ENCODE data around the gene OPTN. TPM values are rescaled to one million over a fixed set of nuclear protein-coding genes. Genes with fewer than 3 reads are reported as not detected.
"Not testable (repeated sequence)": the region's sequence is repeated elsewhere in the genome, so short reads cannot be mapped to it uniquely, and the experiment has no call there.

The OPTN gene
- total and polyA plus RNA-seq, 11 donors: 88.2 to 191 (median 128) TPM

DNA sequence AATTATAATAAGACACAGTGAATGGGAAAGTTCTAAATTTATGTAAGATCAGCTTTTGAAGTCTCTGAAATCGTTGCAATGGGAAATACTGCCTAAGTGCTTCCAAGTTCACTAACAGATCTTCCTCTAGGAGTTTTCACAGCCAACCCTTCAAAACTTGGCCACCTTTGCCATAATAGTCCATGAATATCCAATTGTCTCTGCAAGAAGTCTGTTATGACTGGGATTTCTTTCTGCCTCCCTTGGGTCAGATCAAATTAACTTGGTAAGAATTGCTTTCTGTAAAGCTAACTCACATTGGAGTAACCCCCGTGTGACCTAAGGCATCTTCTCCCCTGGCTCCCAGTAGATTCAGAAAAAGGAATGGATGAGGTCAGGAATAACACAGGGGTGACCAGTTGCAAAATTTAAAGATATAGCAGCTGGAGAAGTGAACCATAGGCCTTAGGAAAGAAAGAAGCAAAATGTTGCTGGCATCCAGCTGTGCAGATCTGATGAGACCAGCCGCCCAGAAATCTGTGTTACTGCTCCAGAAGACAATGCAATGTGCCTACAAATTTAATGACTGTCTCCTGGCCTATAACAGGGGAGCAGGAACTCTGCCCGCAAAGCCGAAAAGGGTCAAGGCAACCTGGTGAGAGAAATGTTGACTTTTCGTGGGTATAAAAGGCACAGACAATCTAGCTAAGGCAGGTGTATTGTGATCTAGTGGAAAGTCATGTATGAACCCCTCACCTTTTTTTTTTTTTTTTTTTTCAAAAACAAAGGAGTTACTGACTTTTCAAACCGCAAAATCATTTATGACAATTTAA, 7.5 kb upstream of the OPTN start:
- H3K36me3 ChIP-seq: no peaks in the 10 kb centered on the region
- intact Hi-C loops (cut with DNase I): loop anchor here in 3 of 10 donors (10.0 kb wide), 2 partner anchors 188 to 378 kb away; no protein-coding TSS in a partner anchor
- H3K4me1 ChIP-seq: peaks cover 0 to 18% (median 0%) of the 10 kb centered on the region in 12 donors
- peak overlapping the region in 4 of 12 donors; percentile 6 to 50 (median 22) for H3K27ac ChIP-seq
- no peak for TF ChIP-seq POLR2A (IDR thresholded peaks at IDR 0.05)
- TF ChIP-seq, protein P1, sequence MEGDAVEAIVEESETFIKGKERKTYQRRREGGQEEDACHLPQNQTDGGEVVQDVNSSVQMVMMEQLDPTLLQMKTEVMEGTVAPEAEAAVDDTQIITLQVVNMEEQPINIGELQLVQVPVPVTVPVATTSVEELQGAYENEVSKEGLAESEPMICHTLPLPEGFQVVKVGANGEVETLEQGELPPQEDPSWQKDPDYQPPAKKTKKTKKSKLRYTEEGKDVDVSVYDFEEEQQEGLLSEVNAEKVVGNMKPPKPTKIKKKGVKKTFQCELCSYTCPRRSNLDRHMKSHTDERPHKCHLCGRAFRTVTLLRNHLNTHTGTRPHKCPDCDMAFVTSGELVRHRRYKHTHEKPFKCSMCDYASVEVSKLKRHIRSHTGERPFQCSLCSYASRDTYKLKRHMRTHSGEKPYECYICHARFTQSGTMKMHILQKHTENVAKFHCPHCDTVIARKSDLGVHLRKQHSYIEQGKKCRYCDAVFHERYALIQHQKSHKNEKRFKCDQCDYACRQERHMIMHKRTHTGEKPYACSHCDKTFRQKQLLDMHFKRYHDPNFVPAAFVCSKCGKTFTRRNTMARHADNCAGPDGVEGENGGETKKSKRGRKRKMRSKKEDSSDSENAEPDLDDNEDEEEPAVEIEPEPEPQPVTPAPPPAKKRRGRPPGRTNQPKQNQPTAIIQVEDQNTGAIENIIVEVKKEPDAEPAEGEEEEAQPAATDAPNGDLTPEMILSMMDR (IDR thresholded peaks at IDR 0.05): no peak
- 74 to 85% (median 78%) methylated on average over 7 of the region's 7 CpGs for WGBS, 4 donors
- DNase-seq: peak in 1 of 5 donors; percentile 13
- peak in 3 of 4 donors; percentile 65 to 76 (median 65) for ATAC-seq
- no peaks in the 10 kb centered on the region for H3K27me3 ChIP-seq
- H3K4me3 ChIP-seq: no peak overlapping the region
- no peaks in the 10 kb centered on the region for H3K9me3 ChIP-seq

DNA sequence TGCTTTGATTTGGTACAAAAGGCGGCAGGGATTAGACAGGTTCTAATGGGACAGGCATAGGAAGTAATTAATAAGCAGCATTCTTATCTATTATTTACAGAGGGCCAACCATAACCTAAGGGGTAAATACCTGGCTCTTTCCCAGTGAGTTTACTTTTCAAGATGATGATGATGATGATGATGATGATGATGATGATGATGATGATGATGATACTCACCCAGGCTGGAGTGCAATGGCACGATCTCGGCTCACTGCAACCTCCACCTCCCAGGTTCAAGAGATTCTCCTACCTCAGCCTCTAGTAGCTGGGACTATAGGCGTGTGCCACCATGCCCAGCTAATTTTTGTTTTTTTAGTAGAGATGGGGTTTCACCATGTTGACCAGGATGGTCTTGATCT, 5.9 kb upstream of the OPTN start:
- not testable (repeated sequence) for H3K27me3 ChIP-seq, H3K4me3 ChIP-seq, DNase-seq, H3K36me3 ChIP-seq, H3K27ac ChIP-seq, ATAC-seq, H3K9me3 ChIP-seq
- WGBS, 4 donors: 89 to 98% (median 95%) methylated on average over 4 of the region's 4 CpGs
- H3K4me1 ChIP-seq: peaks cover 0 to 17% (median 1%) of the 10 kb centered on the region in 12 donors
- intact Hi-C loops (cut with DNase I): loop anchor here in 3 of 10 donors (10.0 kb wide), 2 partner anchors 189 to 379 kb away; no protein-coding TSS in a partner anchor

DNA sequence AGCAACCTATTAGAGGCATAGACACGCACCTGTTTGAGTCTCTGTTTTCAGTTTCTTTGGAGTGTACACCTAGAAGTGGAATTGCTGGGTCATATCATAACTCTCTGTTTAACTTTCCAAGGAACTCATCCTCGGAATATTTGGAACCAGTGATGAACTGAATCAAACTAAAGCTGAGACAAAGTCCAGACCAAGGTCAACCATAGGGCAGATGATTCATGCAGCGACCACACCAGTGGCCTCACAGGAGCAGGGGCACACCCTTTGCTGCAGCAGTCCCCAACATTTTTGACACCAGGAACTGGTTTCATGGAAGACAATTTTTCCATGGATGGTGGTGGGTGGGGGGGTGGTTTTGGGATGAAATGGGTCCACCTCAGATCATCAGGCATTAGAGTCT, 4.9 kb upstream of the OPTN start:
- no peak for TF ChIP-seq POLR2A (IDR thresholded peaks at IDR 0.05)
- TF ChIP-seq, protein P1 (IDR thresholded peaks at IDR 0.05): no peak
- H3K27me3 ChIP-seq: no peaks in the 10 kb centered on the region
- ATAC-seq: no peak
- H3K27ac ChIP-seq: no peak overlapping the region
- 71 to 76% (median 72%) methylated on average over 3 of the region's 3 CpGs for WGBS, 4 donors
- H3K9me3 ChIP-seq: no peaks in the 10 kb centered on the region
- H3K36me3 ChIP-seq: no peaks in the 10 kb centered on the region
- peaks cover 0 to 18% (median 3%) of the 10 kb centered on the region in 12 donors for H3K4me1 ChIP-seq
- H3K4me3 ChIP-seq: no peak overlapping the region
- DNase-seq: no peak
- intact Hi-C loops (cut with DNase I): loop anchor here in 3 of 10 donors (10.0 kb wide), 2 partner anchors 190 to 380 kb away; no protein-coding TSS in a partner anchor

DNA sequence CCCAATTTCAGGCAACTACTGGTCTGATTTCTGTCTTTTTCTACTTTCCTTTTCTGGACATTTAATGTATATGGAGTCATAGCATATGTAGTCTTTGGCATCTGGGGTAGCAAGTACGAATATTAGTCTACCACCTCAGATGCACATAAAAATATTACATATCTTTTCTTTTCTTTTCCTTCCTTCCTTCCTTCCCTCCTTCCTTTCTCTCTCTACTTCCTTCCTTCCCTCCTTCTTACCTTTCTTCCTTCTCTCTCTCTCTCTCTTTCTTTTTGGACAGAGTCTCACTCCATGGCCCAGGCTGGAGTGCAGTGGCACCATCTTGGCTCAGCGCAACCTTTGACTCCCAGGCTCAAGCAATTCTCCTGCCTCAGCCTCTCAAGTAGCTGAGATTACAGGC, 4.0 kb upstream of the OPTN start:
- Histone ChIP-seq H3K36me3 (no peaks in the 10 kb centered on the region), H3K27ac (no peak overlapping the region), H3K4me1 (peaks cover 0 to 19% (median 3%) of the 10 kb centered on the region in 12 donors), H3K4me3 (no peak overlapping the region), H3K27me3 (no peaks in the 10 kb centered on the region), H3K9me3 (no peaks in the 10 kb centered on the region)
- ATAC-seq (no peak), DNase-seq (no peak)
- WGBS, 4 donors: 86 to 95% (median 93%) methylated on average over 2 of the region's 2 CpGs
- TF ChIP-seq, protein P1 (IDR thresholded peaks at IDR 0.05): no peak
- no peak for TF ChIP-seq POLR2A (IDR thresholded peaks at IDR 0.05)
- intact Hi-C loops (cut with DNase I): loop anchor here in 3 of 10 donors (10.0 kb wide), 2 partner anchors 191 to 381 kb away; no protein-coding TSS in a partner anchor
